Hepatocyte (in vitro differentiated cells): Measurements from ENCODE around the gene MAST4. TPM values are rescaled to one million over a fixed set of nuclear protein-coding genes. Genes with fewer than 3 reads are reported as not detected.

Experiments used
- DNase-seq: peaks from one replicate; pipeline ENCODE4 v3.0.0-alpha.2; 2016; ENCODE audit warnings: low spot score
- H2AFZ ChIP-seq: fragments of 200-600 bp; sonication (generic); 2 replicates; pipeline ENCODE4 v1.6.0; 2016; ENCODE audit warnings: antibody characterized with exemption, mild to moderate bottlenecking
- H3K27ac ChIP-seq: fragments of 200-600 bp; sonication (generic); 2 replicates; pipeline ENCODE4 v1.5.1; 2016; ENCODE audit warnings: mild to moderate bottlenecking
- H3K27me3 ChIP-seq: fragments of 200-600 bp; sonication (generic); 2 replicates; pipeline ENCODE4 v1.6.1; 2016
- H3K36me3 ChIP-seq: fragments of 200-600 bp; sonication (generic); replicated peaks from 2 replicates; pipeline ENCODE4 v1.5.1; 2016; ENCODE audit warnings: low read depth; ENCODE audit not compliant: insufficient read depth
- H3K4me1 ChIP-seq: fragments of 200-600 bp; sonication (generic); 2 replicates; pipeline ENCODE4 v1.5.1; 2016; ENCODE audit warnings: mild to moderate bottlenecking, moderate library complexity; ENCODE audit not compliant: insufficient read depth
- H3K4me2 ChIP-seq: fragments of 200-600 bp; sonication (generic); 2 replicates; pipeline ENCODE4 v1.6.0; 2016
- H3K4me3 ChIP-seq: fragments of 200-600 bp; sonication (generic); 2 replicates; pipeline ENCODE4 v1.5.1; 2016; ENCODE audit warnings: mild to moderate bottlenecking
- H3K79me2 ChIP-seq: fragments of 200-600 bp; sonication (generic); 2 replicates; pipeline ENCODE4 v1.6.0; 2017; ENCODE audit warnings: mild to moderate bottlenecking
- H3K9me2 ChIP-seq: fragments of 200-600 bp; sonication (generic); replicated peaks from 2 replicates; pipeline ENCODE4 v1.6.0; 2017; ENCODE audit warnings: mild to moderate bottlenecking; ENCODE audit not compliant: insufficient read depth
- H3K9me3 ChIP-seq: fragments of 200-600 bp; sonication (generic); 2 replicates; pipeline ENCODE4 v1.5.1; 2016; ENCODE audit warnings: low read depth, mild to moderate bottlenecking
- H4K20me1 ChIP-seq: fragments of 200-600 bp; sonication (generic); 2 replicates; pipeline ENCODE4 v1.6.0; 2016; ENCODE audit warnings: mild to moderate bottlenecking; ENCODE audit not compliant: insufficient read depth, poor library complexity, severe bottlenecking
- EZH2 ChIP-seq: fragments of 200-600 bp; sonication (generic); IDR thresholded peaks from 2 replicates; pipeline ENCODE4 v1.6.1; 2016; ENCODE audit warnings: antibody characterized with exemption, mild to moderate bottlenecking, borderline replicate concordance
- EZH2phosphoT487 ChIP-seq: fragments of 200-600 bp; sonication (generic); IDR thresholded peaks from one replicate; pipeline ENCODE4 v1.6.1; 2018; ENCODE audit warnings: antibody characterized with exemption, mild to moderate bottlenecking, low read depth, moderate library complexity; ENCODE audit not compliant: unreplicated experiment, severe bottlenecking
- WGBS: methylation state at CpG from one replicate; pipeline ENCODE4 v1.1.6; 2016; ENCODE audit warnings: low lambda C conversion rate; ENCODE audit errors: missing lambda C conversion rate; 5-methylcytosine and 5-hydroxymethylcytosine counted together
- polyA plus RNA-seq: library from polyadenylated mRNA; unstranded; fragments of >200 nt; fragmentation: Nextera tagmentation; extraction: Ambion mirVana; gene quantifications from 2 replicates; pipeline ENCODE4 v1.2.1, GENCODE V29; 2016
- total RNA-seq: library from RNA; depleted of rRNA; stranded (reverse); fragments of >200 nt; gene quantifications from 2 replicates; pipeline ENCODE4 v1.2.3, GENCODE V29; 2014
- TF ChIP-seq, protein P1 (sequence below): fragments of 200-600 bp; sonication (generic); IDR thresholded peaks from 2 replicates; pipeline ENCODE4 v1.5.1; 2016; ENCODE audit warnings: antibody characterized with exemption, mild to moderate bottlenecking; ENCODE audit not compliant: poor library complexity

The MAST4 gene
- total and polyA plus RNA-seq, 2 experiments from 2014 or later: 11.7 to 13.2 TPM

DNA sequence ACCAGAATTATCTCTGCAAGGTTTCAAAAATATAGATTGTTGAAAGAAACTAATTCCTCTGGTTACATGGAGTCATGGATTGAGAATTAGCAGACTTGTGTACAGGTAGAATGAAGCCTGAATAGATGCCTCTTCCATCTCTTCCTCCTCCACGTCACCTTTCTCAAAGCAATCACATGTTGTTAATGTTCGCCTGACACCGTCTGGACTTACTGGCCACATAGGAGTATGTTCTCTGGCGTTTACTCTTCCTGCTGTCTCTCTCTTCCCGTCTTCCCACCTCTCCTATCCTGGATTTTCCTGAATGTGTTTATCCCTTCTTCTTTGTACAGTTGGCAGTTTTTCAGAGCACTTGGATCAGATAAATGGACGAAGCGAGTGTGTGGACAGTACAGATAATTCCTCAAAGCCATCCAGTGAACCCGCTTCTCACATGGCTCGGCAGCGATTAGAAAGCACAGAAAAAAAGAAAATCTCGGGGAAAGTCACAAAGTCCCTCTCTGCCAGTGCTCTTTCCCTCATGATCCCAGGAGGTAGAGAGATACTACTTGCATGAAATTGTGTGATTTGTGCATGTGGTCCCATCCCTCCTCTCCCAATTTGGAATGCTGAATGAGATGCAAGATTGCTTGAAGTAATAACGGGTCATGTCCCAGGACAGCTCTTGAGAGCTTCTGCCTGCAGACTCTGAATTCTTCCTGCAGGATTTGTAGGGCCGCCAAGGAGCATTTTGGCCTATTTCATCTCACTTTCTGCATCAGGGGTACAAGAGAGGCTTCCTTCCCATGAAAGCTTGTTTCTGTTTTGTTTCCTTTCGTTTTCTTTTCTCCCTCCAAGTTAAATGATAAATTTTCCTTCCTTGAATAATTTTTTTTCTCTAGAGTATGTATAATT lies 553.1 kb downstream of the MAST4 start:
- Histone ChIP-seq H3K9me3 (no peaks in the 10 kb centered on the region), H4K20me1 (no peaks in the 10 kb centered on the region), H3K4me3 (no peak overlapping the region), H3K4me2 (peak overlapping the region; percentile 10), H3K27ac (no peak overlapping the region), H3K27me3 (no peaks in the 10 kb centered on the region), H3K4me1 (peaks cover 8% of the 10 kb centered on the region), H2AFZ (no peak overlapping the region), H3K79me2 (no peaks in the 10 kb centered on the region), H3K9me2 (no peaks in the 10 kb centered on the region), H3K36me3 (no peaks in the 10 kb centered on the region)
- TF ChIP-seq EZH2 (no peak), EZH2phosphoT487 (no peak)
- TF ChIP-seq, protein P1, sequence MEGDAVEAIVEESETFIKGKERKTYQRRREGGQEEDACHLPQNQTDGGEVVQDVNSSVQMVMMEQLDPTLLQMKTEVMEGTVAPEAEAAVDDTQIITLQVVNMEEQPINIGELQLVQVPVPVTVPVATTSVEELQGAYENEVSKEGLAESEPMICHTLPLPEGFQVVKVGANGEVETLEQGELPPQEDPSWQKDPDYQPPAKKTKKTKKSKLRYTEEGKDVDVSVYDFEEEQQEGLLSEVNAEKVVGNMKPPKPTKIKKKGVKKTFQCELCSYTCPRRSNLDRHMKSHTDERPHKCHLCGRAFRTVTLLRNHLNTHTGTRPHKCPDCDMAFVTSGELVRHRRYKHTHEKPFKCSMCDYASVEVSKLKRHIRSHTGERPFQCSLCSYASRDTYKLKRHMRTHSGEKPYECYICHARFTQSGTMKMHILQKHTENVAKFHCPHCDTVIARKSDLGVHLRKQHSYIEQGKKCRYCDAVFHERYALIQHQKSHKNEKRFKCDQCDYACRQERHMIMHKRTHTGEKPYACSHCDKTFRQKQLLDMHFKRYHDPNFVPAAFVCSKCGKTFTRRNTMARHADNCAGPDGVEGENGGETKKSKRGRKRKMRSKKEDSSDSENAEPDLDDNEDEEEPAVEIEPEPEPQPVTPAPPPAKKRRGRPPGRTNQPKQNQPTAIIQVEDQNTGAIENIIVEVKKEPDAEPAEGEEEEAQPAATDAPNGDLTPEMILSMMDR: no peak
- 81% methylated on average over 14 of the region's 14 CpGs for WGBS
- DNase-seq: no peak

- Histone ChIP-seq H3K4me3 (no peak overlapping the region), H3K79me2 (no peaks in the 10 kb centered on the region), H3K27me3 (no peaks in the 10 kb centered on the region), H3K9me2 (no peaks in the 10 kb centered on the region), H2AFZ (no peak overlapping the region), H3K36me3 (no peaks in the 10 kb centered on the region), H3K4me2 (peak overlapping the region; percentile 10), H3K9me3 (no peaks in the 10 kb centered on the region), H3K27ac (no peak overlapping the region), H3K4me1 (peaks cover 2% of the 10 kb centered on the region), H4K20me1 (no peaks in the 10 kb centered on the region)
- TF ChIP-seq EZH2phosphoT487: no peak
- TF ChIP-seq, protein P1: peak; percentile 60
- DNase-seq: no peak
- 86% methylated on average over 1 of the region's 1 CpG for WGBS
These were observed 553.8 kb downstream of the MAST4 start for GRCh38 chr5:67149951-67150523.

- no peaks in the 10 kb centered on the region for H3K79me2 ChIP-seq
- TF ChIP-seq EZH2phosphoT487 (no peak), EZH2 (no peak)
- TF ChIP-seq, protein P1: no peak
- H2AFZ ChIP-seq: no peak overlapping the region
- no peak for DNase-seq
- H3K9me3 ChIP-seq: no peaks in the 10 kb centered on the region
- no peaks in the 10 kb centered on the region for H3K27me3 ChIP-seq
- no peaks in the 10 kb centered on the region for H3K4me1 ChIP-seq
- H4K20me1 ChIP-seq: no peaks in the 10 kb centered on the region
- H3K9me2 ChIP-seq: no peaks in the 10 kb centered on the region
- H3K4me2 ChIP-seq: no peak overlapping the region
- 95% methylated on average over 6 of the region's 6 CpGs for WGBS
- no peak overlapping the region for H3K4me3 ChIP-seq
- no peak overlapping the region for H3K27ac ChIP-seq
- no peaks in the 10 kb centered on the region for H3K36me3 ChIP-seq
These were observed 556.2 kb downstream of the MAST4 start for GRCh38 chr5:67152400-67152799.
